Measurements from ENCODE around the gene MUC6. TPM values are rescaled to one million over a fixed set of nuclear protein-coding genes. Genes with fewer than 3 reads are reported as not detected.

The MUC6 gene
- total and polyA plus RNA-seq, 2 of the 8 experiments (the other 6 are each of a cell fraction or from before 2014, with no cell fraction given), result not detected

DNA sequence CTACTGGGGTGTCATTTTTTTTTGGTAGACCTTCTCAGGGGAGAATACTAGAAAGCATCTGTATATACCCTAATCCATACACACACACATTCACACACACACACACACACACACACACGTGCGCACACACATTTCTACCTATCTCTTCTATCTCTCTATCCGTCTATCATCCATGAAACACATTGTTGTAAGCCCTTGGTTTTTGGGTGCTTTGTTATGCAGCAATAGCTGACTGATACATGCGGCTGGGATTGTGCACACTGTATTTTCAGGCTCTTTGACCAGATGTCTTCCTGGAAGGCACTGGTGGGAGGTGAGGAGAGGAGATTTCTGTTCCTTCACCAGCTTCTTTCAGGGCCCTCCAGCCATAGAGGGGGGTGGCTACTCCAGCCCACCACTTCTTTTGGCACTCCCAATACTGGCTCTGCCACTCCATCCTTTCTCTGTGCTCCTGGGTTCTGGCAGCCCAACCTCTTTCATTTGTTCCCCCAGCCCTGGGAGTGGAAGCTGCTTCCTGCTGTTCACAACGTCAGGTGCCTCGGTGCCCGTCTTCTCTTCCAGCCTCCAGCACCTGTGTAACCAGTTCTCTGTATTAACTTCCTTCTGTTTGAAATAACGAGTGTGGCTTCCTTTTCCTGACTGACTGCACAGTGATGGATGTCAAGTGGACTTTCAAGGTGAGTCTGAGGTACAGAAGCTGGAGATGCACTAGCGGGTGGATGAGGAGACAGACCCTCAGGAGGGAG, 25.7 kb upstream of the MUC6 start (continued):
- no peak for TF ChIP-seq YY1 (IDR thresholded peaks at IDR 0.05; ENCODE audit: low read depth, low read length)

Data from H1 (cell line).